Measurements from ENCODE around the gene FIBP.

Gene FIBP

DNA sequence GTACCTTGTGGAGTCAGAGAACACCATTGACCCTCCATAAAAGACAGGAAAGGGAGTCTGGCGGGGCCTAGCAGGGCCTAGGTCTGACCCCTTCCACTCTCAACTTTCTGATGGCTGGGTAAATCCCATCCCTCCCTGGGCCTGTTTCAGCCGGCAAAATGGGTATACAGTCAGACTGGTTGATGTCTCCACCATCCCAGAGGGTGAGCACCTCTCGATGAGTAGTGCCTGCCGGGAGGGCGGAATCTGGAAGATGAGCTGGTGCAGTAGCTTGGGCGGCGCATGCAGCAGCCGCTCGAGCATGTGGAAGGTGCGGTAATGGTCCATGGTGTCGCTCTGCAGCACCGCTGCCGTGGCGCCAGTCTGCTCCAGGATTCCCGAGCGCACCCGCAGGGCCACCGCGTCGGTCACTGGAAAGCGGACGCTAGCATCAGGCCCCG is 528 bp downstream of the FIBP start:
- peak; percentile 44 for DNase-seq

DNA sequence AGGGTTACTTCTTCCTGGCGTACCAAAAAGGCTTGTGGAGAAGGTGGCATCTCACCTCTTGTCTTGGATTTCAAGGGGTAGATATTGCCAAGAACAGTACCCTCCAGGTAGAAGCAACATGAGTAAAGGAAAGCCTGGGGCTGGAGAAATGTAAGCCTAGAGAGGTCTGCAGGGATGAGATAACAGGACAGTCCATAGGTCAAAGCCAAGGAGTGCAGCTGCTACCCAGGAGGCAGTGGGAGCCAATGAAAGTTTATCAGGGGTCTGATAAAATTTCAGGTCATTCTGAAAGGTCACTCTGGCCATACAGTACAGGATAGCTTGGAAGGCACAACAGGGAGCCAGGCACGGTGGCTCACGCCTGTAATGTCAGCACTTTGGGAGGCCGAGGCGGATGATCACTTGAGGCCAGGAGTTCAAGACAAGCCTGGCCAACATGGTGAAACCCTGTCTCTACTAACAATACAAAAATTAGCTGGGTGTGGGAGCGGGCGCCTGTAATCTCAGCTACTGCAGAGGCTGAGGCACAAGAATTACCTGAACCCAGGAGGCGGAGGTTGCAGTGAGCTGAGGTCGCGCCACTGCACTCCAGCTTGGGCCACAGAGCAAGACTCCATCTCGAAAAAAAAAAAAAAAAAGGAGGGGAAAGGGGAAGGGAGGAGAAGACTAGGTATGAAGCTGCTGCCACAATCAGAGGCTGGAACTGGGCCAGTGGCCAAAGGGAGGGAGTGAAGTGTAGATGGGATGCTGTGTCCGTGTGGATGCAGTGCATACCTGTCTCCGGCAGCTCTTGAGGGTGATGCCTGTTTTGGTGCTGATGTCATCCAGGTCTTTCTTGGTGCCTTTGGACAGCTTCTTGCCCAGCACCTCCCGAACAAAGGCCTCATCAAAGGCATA is 1.2 kb downstream of the FIBP start:
- DNase-seq: no peak

DNA sequence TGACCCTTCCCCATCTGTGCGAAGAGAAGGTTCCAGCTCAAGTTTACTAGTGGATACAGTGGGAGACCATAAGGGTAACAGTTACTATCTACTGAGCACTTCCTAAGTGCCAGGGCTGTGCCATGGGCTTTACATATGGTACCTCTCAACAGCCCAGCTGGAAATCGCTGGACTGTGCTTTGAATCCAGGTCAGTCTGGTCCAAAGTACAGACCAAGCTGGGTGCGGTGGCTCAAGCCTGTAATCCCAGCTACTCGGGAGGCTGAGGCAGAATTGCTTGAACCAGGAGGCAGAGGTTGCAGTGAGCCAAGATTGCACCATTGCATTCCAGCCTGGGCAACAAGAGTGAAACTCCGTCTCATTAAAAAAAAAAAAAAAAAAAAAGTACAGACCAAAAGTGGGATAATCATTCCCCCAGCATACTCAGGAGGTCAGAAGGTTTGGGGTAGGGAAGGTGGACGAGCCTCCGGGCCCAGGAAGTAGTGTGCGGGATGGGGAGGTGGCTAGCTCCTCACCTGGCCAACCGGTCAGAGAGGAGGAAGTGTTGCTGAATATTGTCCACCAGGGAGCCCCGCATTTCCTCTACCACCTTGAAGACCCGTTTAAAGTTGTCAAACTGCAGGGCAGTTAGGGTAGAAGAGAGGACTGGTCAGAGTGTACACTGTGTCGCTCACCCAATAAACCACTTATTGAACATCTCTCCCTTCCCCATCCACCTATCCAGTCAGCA is 2.3 kb downstream of the FIBP start:
- no peak for DNase-seq

DNA sequence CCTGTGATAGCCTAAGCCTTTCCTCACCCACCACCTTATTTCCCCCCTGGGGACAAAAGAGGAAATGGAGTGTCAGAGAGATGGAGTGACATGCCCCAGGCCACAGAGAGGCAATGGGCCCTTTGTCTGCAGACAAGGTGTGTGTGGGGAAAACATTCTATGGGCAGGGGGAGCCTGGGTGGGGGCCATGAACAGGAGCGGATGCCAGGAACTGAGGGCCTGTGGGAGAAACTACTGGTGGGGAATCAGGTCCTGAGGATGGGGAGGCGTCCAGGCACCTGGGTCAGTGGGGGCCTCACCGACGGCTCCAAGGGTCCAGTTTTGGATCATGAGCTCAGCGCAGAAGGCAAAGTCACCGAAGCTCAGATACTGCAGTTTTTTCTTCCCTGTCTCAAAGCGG is 3.0 kb downstream of the FIBP start:
- DNase-seq: no peak

DNA sequence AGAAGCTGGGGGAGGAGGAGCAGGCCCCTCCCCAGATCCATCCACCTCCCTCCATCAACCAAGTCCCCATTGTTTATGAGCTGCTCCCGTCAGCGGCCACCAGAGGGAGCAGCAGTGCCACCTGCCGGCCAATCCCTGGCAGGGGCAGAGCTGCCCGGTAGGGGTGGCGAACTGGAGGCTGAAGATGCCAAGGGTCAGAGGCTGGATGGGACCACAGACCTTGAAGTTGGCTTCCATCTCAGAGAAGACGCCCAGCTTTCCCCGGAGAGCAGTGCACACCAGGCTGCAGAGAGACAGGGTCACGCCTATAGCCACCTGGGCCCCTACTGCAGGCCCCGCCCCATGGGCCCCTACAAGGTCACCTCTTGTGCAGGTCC is 3.6 kb downstream of the FIBP start:
- peak; percentile 62 for DNase-seq

DNA sequence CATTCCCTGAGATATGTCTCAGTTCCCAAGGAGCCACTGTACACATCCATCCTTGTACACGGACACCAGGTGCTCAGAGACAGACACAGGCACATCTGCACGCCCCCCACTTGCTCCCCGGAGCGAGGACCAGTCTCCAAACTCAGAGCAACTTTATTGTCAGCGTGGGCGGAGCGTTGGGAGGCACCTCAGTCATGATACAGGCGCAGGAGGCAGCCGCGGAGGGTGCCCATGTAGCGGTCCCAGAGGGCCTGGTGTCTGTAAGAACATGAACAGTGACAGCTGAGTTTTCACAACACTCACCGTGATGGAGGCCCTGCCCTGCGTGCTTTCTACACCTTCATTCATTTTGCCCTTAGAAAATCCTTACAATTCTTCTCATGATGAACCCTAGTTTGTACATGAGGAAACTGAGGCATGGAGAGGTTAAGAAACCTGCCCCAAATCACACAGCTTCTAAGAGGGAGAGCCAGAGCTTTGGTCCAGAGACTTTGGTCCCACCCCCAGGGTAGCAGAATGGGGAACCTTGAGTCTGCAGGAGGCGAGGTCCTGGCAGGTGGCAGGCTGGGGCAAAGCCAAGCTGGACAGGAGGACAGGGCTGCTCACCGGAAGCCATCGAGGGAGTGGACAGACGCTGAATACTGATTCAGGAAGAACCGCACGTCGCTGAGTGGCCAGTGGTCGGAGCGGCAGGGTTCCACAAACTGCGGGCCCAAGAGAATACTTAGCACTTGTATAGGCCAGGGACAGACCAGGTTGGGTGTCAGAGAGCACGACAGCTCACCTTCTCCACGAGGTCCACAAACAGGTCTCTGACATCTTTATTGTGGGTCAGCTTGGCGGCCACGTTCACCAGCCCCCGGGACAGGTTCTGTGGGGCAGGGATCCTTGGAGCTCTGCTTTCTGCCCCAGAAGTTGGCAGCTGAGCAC is 4.2 kb downstream of the FIBP start:
- DNase-seq: no peak

DNA sequence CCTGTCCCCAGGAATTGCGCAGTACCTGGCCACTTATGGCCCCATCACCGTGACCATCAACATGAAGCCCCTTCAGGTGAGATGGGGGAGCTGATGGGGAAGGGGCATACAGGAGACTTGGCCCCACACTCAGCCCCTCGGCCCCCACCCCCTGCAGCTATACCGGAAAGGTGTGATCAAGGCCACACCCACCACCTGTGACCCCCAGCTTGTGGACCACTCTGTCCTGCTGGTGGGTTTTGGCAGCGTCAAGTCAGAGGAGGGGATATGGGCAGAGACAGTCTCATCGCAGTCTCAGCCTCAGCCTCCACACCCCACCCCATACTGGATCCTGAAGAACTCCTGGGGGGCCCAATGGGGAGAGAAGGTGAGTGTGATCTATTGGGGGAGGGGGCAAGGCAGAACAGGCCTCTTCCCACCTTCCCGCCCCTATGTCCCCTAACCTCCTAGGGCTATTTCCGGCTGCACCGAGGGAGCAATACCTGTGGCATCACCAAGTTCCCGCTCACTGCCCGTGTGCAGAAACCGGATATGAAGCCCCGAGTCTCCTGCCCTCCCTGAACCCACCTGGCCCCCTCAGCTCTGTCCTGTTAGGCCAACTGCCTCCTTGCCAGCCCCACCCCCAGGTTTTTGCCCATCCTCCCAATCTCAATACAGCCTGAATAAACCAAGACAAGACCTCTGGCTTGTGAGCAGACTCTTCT is 5.1 kb downstream of the FIBP start:
- DNase-seq: no peak

DNA sequence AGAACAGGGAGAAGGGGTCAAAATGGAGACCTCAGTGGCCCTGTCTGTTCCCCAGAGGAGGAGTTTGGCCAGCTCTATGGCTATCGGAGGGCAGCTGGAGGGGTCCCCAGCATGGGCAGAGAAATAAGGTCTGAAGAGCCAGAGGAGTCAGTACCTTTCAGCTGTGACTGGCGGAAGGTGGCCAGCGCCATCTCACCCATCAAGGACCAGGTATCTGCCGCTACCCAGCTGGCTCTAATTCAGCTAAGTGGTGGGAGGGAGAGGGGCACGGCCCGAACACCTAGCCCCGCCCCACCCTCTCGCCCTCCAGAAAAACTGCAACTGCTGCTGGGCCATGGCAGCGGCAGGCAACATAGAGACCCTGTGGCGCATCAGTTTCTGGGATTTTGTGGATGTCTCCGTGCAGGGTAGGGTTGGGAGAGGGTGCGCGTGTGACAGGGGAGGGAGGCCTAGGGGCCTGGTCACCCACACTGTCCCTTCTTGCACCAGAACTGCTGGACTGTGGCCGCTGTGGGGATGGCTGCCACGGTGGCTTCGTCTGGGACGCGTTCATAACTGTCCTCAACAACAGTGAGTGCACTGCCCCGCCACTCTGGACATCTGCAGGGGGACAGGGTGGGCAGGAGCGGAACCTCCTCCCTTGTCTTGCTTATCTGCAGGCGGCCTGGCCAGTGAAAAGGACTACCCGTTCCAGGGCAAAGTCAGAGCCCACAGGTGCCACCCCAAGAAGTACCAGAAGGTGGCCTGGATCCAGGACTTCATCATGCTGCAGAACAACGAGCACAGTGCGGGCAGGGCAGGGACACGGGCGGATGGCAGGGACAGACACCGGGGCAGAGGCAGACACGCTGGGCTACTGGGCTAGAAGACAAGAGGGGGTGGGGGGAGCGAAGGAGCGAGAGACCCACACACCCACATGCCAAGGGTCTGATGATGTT is 5.9 kb downstream of the FIBP start:
- no peak for DNase-seq

DNA sequence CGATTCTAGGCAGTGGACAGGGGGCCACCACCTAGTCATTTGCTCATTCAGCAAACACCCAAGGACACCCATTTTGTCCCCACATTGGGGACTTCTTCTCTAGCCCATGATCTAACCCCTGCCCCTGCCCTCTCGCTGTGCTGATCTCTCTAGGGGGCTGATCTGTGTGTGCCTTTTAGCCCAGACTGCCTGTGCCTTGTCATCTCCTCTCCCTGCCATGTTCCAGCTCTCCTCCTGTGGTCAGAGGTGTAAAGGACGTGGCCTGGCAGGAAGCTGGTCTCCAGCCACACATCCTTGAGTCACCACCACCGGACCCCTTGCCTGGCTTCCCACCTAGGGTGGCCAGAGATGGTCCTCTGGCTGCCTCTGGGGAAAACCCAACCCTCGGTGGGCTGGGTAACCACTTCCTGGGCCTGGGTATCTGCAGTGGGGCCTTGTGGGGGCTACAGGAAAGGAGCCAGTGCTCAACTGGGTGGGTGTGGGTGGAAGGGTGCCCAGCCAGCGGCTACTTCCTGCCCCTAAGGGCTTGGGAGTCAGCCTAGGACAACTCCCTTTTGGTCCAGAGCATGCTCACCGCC is 7.3 kb downstream of the FIBP start:
- no peak for DNase-seq

DNA sequence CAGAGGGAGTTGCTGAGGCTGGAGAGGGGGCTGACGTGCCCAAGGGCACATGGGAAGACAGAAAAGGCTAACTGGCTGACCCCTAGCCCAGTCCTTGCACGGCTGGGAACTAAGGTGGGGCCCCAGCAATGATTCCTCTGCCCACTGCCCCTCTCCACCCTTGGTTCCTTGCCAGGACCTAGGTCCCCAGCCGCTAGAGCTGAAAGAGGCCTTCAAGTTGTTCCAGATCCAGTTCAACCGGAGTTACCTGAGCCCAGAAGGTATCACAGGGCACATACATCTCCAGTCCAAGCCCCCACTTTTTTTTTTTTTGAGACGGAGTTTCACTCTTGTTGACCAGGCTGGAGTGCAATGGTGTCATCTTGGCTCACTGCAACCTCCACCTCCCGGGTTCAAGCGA is 8.2 kb downstream of the FIBP start:
- DNase-seq: no peak

DNA sequence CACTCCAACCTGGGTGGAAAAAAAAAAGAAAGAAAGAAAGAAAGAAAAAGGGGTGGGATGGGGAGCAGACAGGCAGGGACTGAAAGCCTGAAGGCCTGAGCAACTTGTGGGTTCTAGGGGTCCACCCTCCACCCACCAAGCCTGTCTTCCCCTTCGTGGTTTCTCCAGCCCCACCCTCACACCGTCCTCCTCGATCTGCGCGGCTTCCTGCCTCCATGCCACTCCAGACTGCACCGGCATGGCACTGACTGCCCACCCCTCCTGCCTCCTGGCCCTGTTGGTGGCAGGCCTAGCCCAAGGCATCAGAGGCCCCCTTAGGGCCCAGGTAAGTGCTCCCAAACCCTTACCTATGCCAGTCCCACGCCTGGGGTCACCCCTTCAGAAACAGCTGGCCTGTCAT is 8.7 kb downstream of the FIBP start, which contains the start of gene CTSW:
CTSW (plus strand) TSS at position 221 of the 400 bp plus-strand sequence; CDS start at position 239, 18 bp downstream.
- no peak for DNase-seq

DNA sequence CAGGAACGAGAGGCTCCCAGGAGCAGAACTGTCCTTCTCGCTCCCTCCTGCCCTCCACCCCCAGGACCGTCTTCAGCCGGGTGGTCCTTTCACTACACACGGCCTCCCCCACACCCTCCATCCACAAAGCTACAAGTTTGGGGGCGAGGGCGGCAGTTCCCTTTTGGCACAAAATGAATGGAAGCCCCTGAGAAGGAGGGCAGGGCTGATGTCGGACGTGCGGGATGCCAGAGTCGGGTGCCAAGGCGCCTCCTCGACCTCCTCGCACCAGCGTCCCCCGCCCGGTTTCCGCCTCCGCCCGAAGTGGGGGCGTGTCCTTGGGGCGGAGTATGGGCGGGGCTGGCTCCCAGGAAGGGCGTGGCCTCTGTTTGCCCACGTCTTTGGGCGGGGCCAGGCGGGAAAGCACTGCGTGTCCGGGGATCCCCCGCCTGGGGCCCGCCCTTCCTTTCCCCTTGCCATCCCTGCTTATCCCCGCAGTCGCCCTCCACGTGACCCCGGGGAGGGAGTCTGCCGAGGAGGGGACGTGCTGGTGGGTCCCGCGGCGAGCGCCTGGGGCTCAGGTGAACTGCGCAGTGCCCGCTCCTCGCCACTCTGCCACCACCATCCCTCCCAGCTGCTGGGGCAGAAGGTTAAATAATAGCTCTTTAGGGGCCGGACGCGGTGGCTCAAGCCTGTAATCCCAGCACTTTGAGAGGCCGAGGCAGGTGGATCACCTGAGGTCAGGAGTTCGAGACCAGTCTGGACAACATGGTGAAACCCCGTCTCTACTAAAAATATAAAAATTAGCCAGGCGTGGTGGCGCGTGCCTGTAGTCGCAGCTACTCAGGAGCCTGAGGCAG is 14.7 kb downstream of the FIBP start:
- peak; percentile 92 for DNase-seq

DNA sequence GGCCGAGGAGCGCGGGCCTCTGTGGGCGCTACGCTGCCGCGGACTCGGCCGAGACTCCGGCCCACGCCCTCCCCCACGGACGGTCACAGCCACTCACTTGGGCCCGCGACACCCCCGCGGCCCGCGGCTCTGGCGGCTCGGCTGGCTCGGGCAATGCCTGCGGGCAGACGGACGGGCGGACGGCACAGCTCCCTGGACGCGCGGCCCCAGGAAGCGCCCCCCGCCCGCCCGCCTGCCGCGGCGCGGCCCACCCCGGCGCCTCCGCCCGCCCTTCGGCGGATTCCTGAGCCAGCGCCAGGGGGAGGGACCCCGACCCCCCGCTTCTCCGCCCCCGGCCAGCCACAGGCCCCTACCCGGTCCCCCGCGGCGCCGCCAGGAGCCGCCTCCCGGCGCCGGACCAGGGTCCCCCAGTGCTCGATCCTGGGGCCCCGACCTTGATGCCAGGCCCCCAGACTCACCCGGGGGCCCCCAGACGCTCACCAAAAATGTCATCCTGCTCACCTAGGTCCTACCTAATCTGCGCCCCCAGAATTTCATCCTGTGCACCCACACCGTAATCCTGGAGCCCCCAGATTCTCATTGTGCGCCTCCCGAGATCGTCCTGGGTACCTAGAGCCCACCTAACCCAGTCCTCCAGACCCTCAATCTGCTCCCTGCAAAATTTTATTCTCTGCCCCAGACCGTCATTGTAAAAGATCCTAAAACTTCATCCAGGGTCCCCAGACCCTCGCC is 15.5 kb downstream of the FIBP start, which contains the start of gene EFEMP2:
EFEMP2 (minus strand) TSS at position 215 of the 732 bp plus-strand sequence. CDS start 446 bp downstream, outside the sequence.
- peak; percentile 66 for DNase-seq

DNA sequence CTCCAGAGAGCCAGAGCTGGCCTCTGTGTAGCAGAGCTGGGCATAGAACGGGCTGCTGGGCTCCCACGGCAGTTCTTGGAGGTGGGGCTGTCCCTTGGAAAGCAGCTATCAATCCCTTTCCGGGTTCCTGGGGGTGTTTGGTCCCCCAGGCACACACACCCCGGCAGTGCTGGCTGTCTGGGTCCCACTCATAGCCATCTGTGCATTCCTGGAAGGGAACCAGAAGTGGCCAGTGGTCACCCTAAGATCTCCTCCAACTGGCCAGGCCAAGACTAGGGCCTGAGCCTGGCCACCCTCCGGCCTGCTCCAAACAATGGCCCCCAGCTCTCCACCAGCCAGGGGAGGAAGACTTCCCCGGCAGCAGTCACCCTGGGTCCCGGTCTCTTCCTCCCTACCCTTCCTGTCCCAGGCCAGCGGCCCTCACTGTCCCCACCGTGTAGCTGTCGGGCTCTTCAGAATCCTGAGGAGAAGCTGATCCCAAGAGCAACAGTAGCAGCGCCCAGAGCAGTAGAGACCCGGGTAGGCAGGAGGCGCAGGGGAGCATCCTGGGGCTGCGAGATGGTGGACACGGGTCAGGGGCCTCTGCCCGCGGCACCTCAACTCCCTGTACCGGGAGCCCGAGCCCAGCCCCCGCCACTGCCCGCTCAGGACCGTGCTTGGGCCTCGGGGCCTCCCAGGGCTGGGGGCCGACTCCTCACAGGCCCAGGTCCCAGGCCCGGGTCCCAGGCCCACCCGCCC is 16.3 kb downstream of the FIBP start:
- DNase-seq: no peak

DNA sequence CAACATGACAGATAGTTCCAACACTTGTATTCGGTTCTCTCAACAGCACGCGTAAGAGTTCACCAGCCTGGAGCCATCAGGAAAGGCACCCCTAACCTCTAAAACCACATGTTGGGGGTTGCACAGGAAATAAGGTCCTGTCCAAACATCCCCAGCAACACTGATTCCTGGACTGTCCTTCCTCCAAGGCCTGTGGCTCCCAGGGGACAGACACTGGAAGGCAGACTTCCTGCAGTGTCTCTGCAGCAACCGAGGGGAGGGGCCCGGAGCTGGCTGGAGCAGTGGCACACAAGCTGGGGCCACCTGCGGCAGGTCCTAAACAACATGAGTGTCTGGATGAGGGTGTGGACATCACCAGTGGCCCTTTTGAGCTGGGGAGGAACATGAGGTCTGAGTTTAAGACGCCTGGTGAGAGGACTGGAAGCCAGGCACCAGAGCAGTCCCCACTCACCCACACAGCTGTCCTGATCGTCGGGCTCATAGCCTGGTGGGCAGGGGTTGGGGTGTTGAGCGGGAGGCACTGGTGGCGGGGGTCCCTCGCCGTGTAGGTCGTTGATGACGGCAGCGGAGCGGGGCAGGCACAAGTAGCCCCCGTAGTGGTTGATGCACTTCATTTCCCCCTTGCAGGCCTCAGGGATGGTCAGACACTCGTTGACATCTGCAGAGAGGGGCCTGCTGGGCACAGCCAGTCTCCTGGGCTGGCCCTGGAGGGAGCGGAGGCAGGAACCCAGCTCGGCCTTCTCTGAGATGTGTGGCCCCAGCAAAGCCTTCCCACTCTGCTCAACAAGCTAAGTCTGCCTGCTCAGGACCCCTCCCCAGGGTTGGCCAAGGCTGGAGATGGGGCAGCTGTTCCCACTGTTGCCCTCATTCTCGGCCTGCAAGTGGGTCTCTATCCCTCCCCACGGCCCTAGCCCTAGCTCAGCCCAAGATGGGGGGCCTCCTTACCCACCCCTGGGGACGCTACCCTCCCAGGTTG is 17.3 kb downstream of the FIBP start:
- no peak for DNase-seq

DNA sequence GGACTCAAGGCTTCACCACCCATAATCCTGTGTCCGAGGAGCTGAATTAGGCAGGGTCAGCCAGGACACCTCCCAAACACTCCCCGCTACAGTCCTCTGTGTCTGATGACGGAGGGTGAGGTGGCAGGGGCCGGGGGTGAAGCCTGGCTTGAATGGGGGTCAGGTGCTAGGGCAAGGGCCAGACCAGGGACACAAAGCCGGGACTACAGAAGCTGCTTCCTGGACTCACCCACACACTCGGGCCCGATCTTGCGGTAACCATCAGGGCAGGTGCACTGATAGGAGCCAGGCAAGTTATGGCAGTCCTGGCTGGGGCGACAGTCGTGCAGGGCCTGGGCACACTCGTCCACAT is 18.0 kb downstream of the FIBP start:
- DNase-seq: no peak

Data from fibroblast of skin of right quadriceps (primary cell).